NCI-H82 (cell line): ENCODE measurements around the gene SCFD2.

Source experiments
- DNase-seq: peaks from one replicate; lab custom pipeline; 2025; lab: John Stamatoyannopoulos, UW

SCFD2 gene

GRCh38 chr4:52956691-52957090 is 409.2 kb downstream of the SCFD2 start:
- no peak for DNase-seq

GRCh38 chr4:52954560-52955170 is 411.2 kb downstream of the SCFD2 start:
- DNase-seq = no peak

GRCh38 chr4:52952540-52952939 is 413.3 kb downstream of the SCFD2 start:
- no peak for DNase-seq

GRCh38 chr4:52951016-52951415 is 414.8 kb downstream of the SCFD2 start:
- no peak for DNase-seq

DNA sequence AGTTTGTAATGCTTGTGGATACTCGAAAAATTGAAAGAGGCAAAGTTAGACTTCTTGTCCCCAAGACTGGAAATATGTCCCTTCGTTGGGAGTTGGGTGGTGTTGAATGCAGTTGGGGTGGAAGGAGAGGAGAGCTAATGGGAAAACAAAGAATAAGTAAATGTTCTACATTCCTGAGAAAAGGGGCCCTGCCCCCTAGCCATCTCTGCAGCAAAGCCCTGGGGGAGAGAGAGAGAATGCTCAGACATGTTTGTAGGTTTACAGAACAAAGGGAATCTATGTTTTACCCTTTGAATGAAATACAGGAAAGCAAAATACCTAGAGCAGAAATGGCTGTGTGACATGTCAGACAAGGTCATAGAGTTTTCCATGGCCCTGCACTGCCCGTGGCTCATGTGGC is 415.6 kb downstream of the SCFD2 start:
- no peak for DNase-seq

DNA sequence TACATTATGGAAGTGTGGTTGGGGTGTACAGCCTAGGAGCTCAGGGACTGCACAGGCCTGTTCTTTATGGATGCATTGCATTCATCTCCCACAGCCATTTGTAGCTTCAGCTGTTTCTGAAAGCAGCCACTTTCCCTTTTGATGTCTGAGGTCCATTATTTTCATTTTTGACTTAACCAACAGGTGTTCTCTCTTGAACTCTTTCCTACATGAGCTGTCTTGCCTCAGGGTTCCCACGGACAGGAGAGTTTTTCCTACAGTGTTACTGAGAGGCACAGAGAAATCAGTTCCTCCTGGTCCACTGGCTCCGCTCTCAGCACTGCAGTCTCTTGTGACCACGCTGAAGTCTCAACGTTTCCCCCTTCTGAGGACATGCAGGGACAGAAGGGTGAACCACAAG is 416.5 kb downstream of the SCFD2 start:
- DNase-seq = no peak

- peak; percentile 88 for DNase-seq
Observed at GRCh38 chr4:52948057-52948423, 417.8 kb downstream of the SCFD2 start.

DNA sequence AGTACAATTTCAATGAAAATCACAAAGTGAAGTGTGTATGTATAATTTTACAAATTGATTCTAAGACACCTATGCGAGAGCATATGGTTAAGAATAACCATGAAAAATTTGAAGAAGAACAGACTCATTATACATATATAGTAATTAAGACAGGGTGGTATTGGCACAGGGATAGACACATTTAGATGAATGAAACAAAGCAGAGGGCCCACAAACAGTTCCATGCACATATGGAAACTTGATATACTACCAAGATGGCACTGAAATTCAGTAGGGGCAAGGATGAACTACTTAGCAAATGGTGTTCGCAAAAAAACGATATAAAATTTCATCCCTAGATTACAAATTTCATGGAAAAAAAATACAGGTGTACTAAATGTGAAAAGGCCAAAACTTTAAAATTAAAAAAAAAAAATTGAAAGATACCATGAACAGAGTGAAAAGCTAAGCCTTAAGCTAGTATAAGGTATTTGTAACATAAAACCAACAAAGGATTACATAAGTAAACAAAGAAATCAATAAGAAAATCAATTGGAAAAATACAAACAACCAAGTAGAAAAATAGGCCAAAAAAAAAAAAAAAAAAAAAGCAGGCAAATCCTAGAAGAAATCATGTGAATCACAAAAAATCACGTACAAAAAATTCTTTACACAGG is 418.3 kb downstream of the SCFD2 start:
- peak; percentile 23 for DNase-seq

GRCh38 chr4:52946855-52947254 is 419.0 kb downstream of the SCFD2 start:
- peak; percentile 41 for DNase-seq

- no peak for DNase-seq
Observed at GRCh38 chr4:52945982-52946381, 419.9 kb downstream of the SCFD2 start.

DNA sequence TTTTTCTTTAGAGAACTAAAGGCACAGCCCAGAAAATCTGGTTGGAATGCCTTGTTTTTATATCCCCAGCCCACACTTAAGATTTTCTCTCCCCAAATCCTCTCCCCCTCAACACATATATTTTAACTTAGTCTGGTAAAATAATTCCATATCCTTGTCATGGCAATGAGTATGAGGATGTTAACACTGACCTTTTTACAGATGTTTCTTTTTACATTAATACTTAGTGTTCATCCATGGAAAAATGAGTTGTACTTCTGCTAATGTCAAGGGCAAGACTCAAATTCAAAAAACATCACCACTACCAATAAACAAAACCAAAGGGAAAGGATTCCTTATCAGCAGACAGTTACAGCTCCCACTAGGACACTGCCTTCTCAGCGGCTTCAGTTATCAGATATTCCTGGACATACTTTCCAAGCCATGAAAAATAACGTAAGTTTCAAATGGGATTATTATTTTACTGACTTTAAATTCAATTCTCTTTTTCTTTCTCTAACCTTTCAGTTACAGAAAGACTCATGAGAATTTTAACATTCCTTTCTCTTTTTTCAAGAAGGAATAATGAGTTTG is 420.4 kb downstream of the SCFD2 start:
- DNase-seq = no peak

GRCh38 chr4:52943677-52944076 is 422.2 kb downstream of the SCFD2 start:
- no peak for DNase-seq

DNA sequence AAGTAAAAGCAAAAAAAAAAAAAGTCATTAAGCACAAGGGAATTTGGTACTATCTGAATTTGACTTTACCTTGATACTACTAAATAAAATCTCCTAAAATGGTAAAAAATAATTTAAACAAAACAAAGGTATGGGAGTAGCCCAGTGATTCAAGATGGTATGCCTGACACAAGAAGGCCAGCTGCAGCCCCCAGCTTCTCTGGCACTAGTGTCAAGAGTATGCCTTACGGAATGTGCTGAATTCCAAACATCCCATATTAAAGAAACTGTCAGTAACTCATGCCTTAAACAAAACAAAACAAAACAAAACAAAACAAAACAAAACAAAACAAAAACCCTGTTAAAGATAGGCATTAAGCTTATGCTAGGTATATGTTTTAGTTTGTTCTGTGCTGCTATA is 422.9 kb downstream of the SCFD2 start:
- no peak for DNase-seq

- no peak for DNase-seq
Observed at GRCh38 chr4:52941450-52941849, 424.4 kb downstream of the SCFD2 start.

DNA sequence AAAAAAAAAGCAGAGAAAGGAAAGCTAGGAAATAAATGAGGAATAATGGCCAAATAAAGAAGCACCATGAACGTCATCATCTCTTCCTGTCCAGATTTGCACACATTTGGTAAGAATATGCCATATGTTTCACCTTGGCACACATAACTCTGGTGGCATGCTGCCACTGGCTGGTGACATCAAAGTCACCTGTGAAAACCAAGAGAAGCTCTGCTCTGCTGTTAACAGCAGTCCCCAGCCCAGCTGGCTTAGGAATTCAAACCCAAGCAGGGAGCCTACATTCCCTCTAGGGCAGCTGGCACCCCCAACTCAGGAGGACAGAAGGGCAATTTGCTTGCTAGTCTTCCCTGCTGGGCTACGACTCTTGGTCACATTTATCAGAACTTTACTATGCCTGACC is 426.1 kb downstream of the SCFD2 start:
- DNase-seq = no peak

DNA sequence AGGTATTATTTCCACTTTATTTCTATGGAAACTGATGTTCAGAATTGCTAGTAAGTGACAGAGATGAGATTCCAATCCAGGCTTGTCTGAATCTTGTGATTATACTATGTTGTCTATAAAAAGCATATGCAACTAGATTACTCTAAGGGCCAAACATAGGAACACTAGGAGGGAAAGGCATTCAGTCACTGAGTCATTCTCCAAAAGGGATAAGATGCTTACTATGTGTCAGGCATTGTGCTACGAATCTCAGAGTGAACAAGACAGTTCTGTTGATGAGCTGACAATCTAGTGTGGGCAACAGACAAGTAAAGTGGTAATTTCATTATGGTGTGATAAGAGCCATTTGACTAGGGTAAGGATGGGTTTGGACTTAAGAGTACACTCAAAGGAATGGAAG is 426.5 kb downstream of the SCFD2 start:
- DNase-seq = no peak

- DNase-seq = no peak
Observed at GRCh38 chr4:52937829-52938228, 428.0 kb downstream of the SCFD2 start.

DNA sequence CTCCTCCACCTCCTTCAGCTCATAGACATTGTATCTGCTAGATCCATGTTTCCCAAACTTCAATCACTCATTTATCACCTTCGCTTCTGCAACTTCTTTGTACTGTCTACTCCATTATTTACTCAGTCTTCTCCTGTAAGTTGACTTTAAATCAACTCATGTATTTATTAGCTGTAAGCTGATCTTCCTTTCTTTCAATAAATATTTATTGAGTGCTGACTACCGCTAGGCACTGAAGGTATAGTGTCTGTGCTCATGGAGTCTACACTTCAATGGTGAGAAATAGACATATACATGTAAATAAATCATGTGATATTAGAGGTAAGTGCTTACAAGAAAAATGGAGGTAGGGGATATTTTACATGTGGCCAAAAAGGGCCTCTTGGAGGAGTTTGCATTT is 429.1 kb downstream of the SCFD2 start:
- DNase-seq = no peak

GRCh38 chr4:52935317-52935716 is 430.5 kb downstream of the SCFD2 start:
- DNase-seq = no peak

DNA sequence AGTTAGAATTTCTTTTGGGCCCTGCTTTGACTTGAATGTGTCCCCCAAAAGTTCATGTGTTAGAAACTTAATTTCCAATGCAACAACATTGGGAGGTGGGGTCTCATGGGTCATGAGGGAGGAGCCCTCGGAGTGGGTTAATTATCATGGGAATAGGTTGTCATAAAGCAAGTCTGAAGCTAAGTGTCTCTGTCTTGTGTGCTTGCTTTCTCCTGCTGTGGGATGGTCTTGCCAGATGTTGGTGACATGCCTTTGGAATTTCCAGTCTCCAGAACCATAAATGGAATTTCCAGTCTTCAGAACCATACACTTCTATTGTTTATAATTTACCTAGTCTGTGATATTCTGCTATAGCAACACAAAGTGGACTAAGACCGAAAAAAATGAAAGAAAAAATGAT is 432.1 kb downstream of the SCFD2 start:
- DNase-seq = no peak

GRCh38 chr4:52932591-52933470 is 433.0 kb downstream of the SCFD2 start:
- DNase-seq = no peak

DNA sequence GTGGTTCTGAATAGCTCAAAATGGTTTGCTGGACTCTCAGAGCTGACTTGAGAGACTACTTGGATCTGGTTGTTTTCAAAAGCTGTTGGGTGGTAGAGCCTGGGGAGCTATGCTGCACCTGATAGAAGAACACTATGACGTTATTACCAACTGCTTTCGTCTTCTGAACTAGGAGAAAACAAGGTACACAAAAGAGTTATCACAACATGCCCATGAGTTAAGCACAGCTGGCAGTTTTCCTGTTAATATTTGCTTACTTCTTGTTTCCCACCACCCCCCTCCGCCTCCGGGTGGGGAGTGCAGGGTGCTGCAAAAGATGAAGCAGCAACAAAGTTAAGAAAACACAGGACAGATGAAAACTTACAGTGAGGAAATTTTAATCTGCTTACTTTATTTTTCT is 434.6 kb downstream of the SCFD2 start:
- DNase-seq = no peak
